Measurements from ENCODE around the gene ASB6.

Gene ASB6

GRCh38 chr9:129632460-129632859, 9.5 kb downstream of the ASB6 start:
- H3K4me1 ChIP-seq (ENCODE audit: insufficient read depth, low read length, poor library complexity, severe bottlenecking) = peaks cover 14% of the 10 kb centered on the region
- H3K27me3 ChIP-seq (ENCODE audit: insufficient read depth, low read length, poor library complexity, severe bottlenecking) = no peaks in the 10 kb centered on the region
- no peaks in the 10 kb centered on the region for H3K9me2 ChIP-seq (replicated peaks; ENCODE audit: low read depth, low read length)
- H3K79me2 ChIP-seq (ENCODE audit: insufficient read depth, low read length) = peaks cover 50% of the 10 kb centered on the region
- H3K9ac ChIP-seq (ENCODE audit: low read depth, low read length, poor library complexity, severe bottlenecking) = no peak overlapping the region
- H3K9me3 ChIP-seq (ENCODE audit: insufficient read depth, low read depth, low read length) = no peaks in the 10 kb centered on the region
- no peak for TF ChIP-seq CTCF (conservative IDR thresholded peaks at IDR 0.05; ENCODE audit: low read length)
- no peak for TF ChIP-seq EZH2phosphoT487 (IDR thresholded peaks at IDR 0.05; ENCODE audit: borderline replicate concordance)
- no peak overlapping the region for H2AFZ ChIP-seq (ENCODE audit: low read length)
- H3F3A ChIP-seq (ENCODE audit: low read depth) = no peaks in the 10 kb centered on the region
- no peak overlapping the region for H3K4me3 ChIP-seq (ENCODE audit: low read length, poor library complexity, severe bottlenecking)
- peaks cover 15% of the 10 kb centered on the region for H4K20me1 ChIP-seq (ENCODE audit: insufficient read depth, low read length, poor library complexity, severe bottlenecking)
- no peak overlapping the region for H3K4me2 ChIP-seq (ENCODE audit: low read depth, low read length, poor library complexity, severe bottlenecking)
- peaks cover 13% of the 10 kb centered on the region; the same call in 1 of the 2 replicates for H3K36me3 ChIP-seq (ENCODE audit: insufficient read depth, low read length)

- Histone ChIP-seq H3K4me3 (ENCODE audit: low read length, poor library complexity, severe bottlenecking) (no peak overlapping the region), H3K79me2 (ENCODE audit: insufficient read depth, low read length) (peaks cover 57% of the 10 kb centered on the region), H3K4me2 (ENCODE audit: low read depth, low read length, poor library complexity, severe bottlenecking) (no peak overlapping the region), H2AFZ (ENCODE audit: low read length) (no peak overlapping the region), H3K9me3 (ENCODE audit: insufficient read depth, low read depth, low read length) (no peaks in the 10 kb centered on the region), H3K27me3 (ENCODE audit: insufficient read depth, low read length, poor library complexity, severe bottlenecking) (no peaks in the 10 kb centered on the region), H3F3A (ENCODE audit: low read depth) (no peaks in the 10 kb centered on the region), H3K9me2 (replicated peaks; ENCODE audit: low read depth, low read length) (no peaks in the 10 kb centered on the region), H3K9ac (ENCODE audit: low read depth, low read length, poor library complexity, severe bottlenecking) (no peak overlapping the region), H3K36me3 (ENCODE audit: insufficient read depth, low read length) (peaks cover 13% of the 10 kb centered on the region; the same call in 1 of the 2 replicates), H3K4me1 (ENCODE audit: insufficient read depth, low read length, poor library complexity, severe bottlenecking) (peaks cover 17% of the 10 kb centered on the region), H4K20me1 (ENCODE audit: insufficient read depth, low read length, poor library complexity, severe bottlenecking) (peaks cover 21% of the 10 kb centered on the region)
- TF ChIP-seq CTCF (conservative IDR thresholded peaks at IDR 0.05; ENCODE audit: low read length) = no peak
- TF ChIP-seq EZH2phosphoT487 (IDR thresholded peaks at IDR 0.05; ENCODE audit: borderline replicate concordance) = no peak
Measured at GRCh38 chr9:129631674-129632129, 10.2 kb downstream of the ASB6 start.

- no peaks in the 10 kb centered on the region for H3K9me2 ChIP-seq (replicated peaks; ENCODE audit: low read depth, low read length)
- no peak overlapping the region for H3K4me2 ChIP-seq (ENCODE audit: low read depth, low read length, poor library complexity, severe bottlenecking)
- TF ChIP-seq CTCF (conservative IDR thresholded peaks at IDR 0.05; ENCODE audit: low read length) (no peak), EZH2phosphoT487 (IDR thresholded peaks at IDR 0.05; ENCODE audit: borderline replicate concordance) (no peak)
- H3K27me3 ChIP-seq (ENCODE audit: insufficient read depth, low read length, poor library complexity, severe bottlenecking) = no peaks in the 10 kb centered on the region
- peaks cover 26% of the 10 kb centered on the region for H4K20me1 ChIP-seq (ENCODE audit: insufficient read depth, low read length, poor library complexity, severe bottlenecking)
- H3F3A ChIP-seq (ENCODE audit: low read depth) = no peaks in the 10 kb centered on the region
- H3K36me3 ChIP-seq (ENCODE audit: insufficient read depth, low read length) = peaks cover 13% of the 10 kb centered on the region; the same call in 1 of the 2 replicates
- H3K4me3 ChIP-seq (ENCODE audit: low read length, poor library complexity, severe bottlenecking) = no peak overlapping the region
- H3K9ac ChIP-seq (ENCODE audit: low read depth, low read length, poor library complexity, severe bottlenecking) = no peak overlapping the region
- H3K79me2 ChIP-seq (ENCODE audit: insufficient read depth, low read length) = peaks cover 63% of the 10 kb centered on the region
- H3K9me3 ChIP-seq (ENCODE audit: insufficient read depth, low read depth, low read length) = no peaks in the 10 kb centered on the region
- H2AFZ ChIP-seq (ENCODE audit: low read length) = no peak overlapping the region
- peaks cover 21% of the 10 kb centered on the region for H3K4me1 ChIP-seq (ENCODE audit: insufficient read depth, low read length, poor library complexity, severe bottlenecking)
Measured at GRCh38 chr9:129630967-129631673, 10.8 kb downstream of the ASB6 start.

Measured in Loucy (cell line).